Endothelial cell of umbilical vein (primary cell): Measurements from ENCODE around the gene PPIE. TPM values are rescaled to one million over a fixed set of nuclear protein-coding genes. Genes with fewer than 3 reads are reported as not detected.

Source experiments
- Bru-seq: library from RNA; stranded (reverse); fragments of 400-500 nt; gene quantifications from one replicate; lab custom pipeline; 2021; lab: Mats Ljungman, UMichigan
- BruChase-seq, 2 experiments: library from RNA; stranded (reverse); fragments of 400-500 nt; gene quantifications; one replicate each; lab custom pipeline; 2021; lab: Mats Ljungman, UMichigan
- BruUV-seq: library from RNA; stranded (reverse); fragments of 400-500 nt; replicated peaks from 2 replicates; lab custom pipeline; 2021; lab: Mats Ljungman, UMichigan
- CTCF ChIA-PET: fragments of 300-600, 350-600 bp; sonication (Branson Sonifier 250); formaldehyde crosslinking; loops from one replicate; lab custom pipeline; 2021; ENCODE audit warnings: antibody characterized with exemption, inconsistent platforms; lab: Charles Lee
- POLR2A ChIA-PET: fragments of 300-600, 350-600 bp; sonication (Branson Sonifier 250); formaldehyde crosslinking; loops from one replicate; lab custom pipeline; 2021; ENCODE audit warnings: antibody characterized with exemption, inconsistent platforms; lab: Charles Lee
- DNase-seq: peaks from one replicate; pipeline ENCODE4 v3.0.0-alpha.2; 2011; ENCODE audit warnings: low read depth, low spot score
- FAIRE-seq: peaks from 2 replicates; lab custom pipeline; 2011; peaks lifted over from hg19 to GRCh38; lab: Jason Lieb, UNC
- H2AFZ ChIP-seq: 2 replicates; pipeline ENCODE4 v1.6.0; 2012; ENCODE audit warnings: low read depth, low read length, control low read depth, inconsistent platforms
- H3K27ac ChIP-seq: 2 replicates; pipeline ENCODE4 v1.5.1; 2011; ENCODE audit warnings: low read depth, mild to moderate bottlenecking, control low read depth, low read length, moderate library complexity; ENCODE audit not compliant: insufficient read depth
- H3K27me3 ChIP-seq, 2 experiments: 2 replicates each; pipeline versions ENCODE4 v1.6.0 to v1.6.1; 2011; ENCODE audit warnings: low read length in 2 of 2, mixed read lengths in 1 of 2; ENCODE audit not compliant: control insufficient read depth in 2 of 2, insufficient read depth in 2 of 2
- H3K36me3 ChIP-seq, 2 experiments: 2 replicates in 1 of 2; 3 replicates in 1 of 2; pipeline ENCODE4 v1.5.1; 2011; ENCODE audit warnings: low read length in 2 of 2, mild to moderate bottlenecking in 1 of 2, moderate library complexity in 1 of 2; ENCODE audit not compliant: control insufficient read depth in 2 of 2, insufficient read depth in 2 of 2; ENCODE audit errors: extremely low read depth in 1 of 2
- H3K4me1 ChIP-seq: 3 replicates; pipeline ENCODE4 v1.5.1; 2011; ENCODE audit warnings: mild to moderate bottlenecking, low read length; ENCODE audit not compliant: control insufficient read depth, insufficient read depth; ENCODE audit errors: extremely low read depth
- H3K4me2 ChIP-seq: 2 replicates; pipeline ENCODE4 v1.6.1; 2011; ENCODE audit warnings: low read length, control low read depth, mixed read lengths; ENCODE audit not compliant: insufficient read depth
- H3K4me3 ChIP-seq, 3 experiments: fragments of 200-600 bp in 1 of 3; sonication (generic), shearing (Covaris generic) in 1 of 3; replicated peaks in 1 of 3; 2 replicates each; pipeline ENCODE4 v1.5.1; 2011 to 2016; ENCODE audit warnings: control low read depth in 3 of 3, low read length in 3 of 3, mild to moderate bottlenecking in 2 of 3, inconsistent platforms in 1 of 3, low read depth in 1 of 3, moderate library complexity in 1 of 3; ENCODE audit not compliant: insufficient read depth in 1 of 3
- H3K79me2 ChIP-seq: 2 replicates; pipeline ENCODE4 v1.6.0; 2012; ENCODE audit warnings: low read length, inconsistent platforms; ENCODE audit not compliant: control insufficient read depth, insufficient read depth
- H3K9ac ChIP-seq: replicated peaks from 2 replicates; pipeline ENCODE3; 2011; ENCODE audit warnings: low read length, control low read depth; ENCODE audit not compliant: insufficient read depth; ENCODE audit errors: extremely low read depth
- H3K9me1 ChIP-seq: replicated peaks from 3 replicates; pipeline ENCODE4 v1.6.0; 2011; ENCODE audit warnings: mild to moderate bottlenecking, low read length; ENCODE audit not compliant: control insufficient read depth, insufficient read depth; ENCODE audit errors: extremely low read depth
- H3K9me3 ChIP-seq: replicated peaks from 2 replicates; pipeline ENCODE4 v1.5.1; 2012; ENCODE audit warnings: low read length, inconsistent platforms; ENCODE audit not compliant: control insufficient read depth, insufficient read depth
- H4K20me1 ChIP-seq: replicated peaks from 2 replicates; pipeline ENCODE3; 2011; ENCODE audit warnings: mild to moderate bottlenecking, low read length; ENCODE audit not compliant: control insufficient read depth, insufficient read depth; ENCODE audit errors: extremely low read depth
- GATA2 ChIP-seq: IDR thresholded peaks from 2 replicates; pipeline ENCODE4 v1.7.0; 2011; ENCODE audit warnings: low read depth, mild to moderate bottlenecking, moderate library complexity, mixed read lengths, low read length; ENCODE audit not compliant: insufficient read length, insufficient read depth
- JUN ChIP-seq: IDR thresholded peaks from 2 replicates; pipeline ENCODE4 v1.6.1; 2011; ENCODE audit warnings: borderline replicate concordance, low read depth; ENCODE audit not compliant: insufficient read length, insufficient read depth
- POLR2A ChIP-seq: IDR thresholded peaks from 2 replicates; pipeline ENCODE4 v1.6.1; 2012; ENCODE audit warnings: low read depth, mild to moderate bottlenecking, control low read depth, low read length
- POLR2AphosphoS5 ChIP-seq: IDR thresholded peaks from 2 replicates; pipeline ENCODE4 v1.6.1; 2012; ENCODE audit warnings: low read depth, mild to moderate bottlenecking, control low read depth, low read length, moderate library complexity; ENCODE audit not compliant: insufficient read depth
- dilution Hi-C: fragments of 300-500 bp; cut with MboI; formaldehyde crosslinking; loops from one replicate; pipeline ENCODE4 v1.15.0; 2019; ENCODE audit warnings: low sequenced_read_pairs; ENCODE audit not compliant: extremely low pct_ligation_motif_present
- intact Hi-C: fragments of 100-400 bp; cut with micrococcal nuclease; formaldehyde crosslinking; loops from one replicate; pipeline ENCODE4 v1.10.0; 2022
- long read RNA-seq: library from polyadenylated mRNA; stranded (forward); transcript quantifications from one replicate; pipeline ENCODE4 v2.0.0, GENCODE V29; 2021
- polyA minus RNA-seq, 3 experiments: library from RNA; depleted of rRNA, polyadenylated mRNA; stranded (reverse); fragments of >200 nt; gene quantifications; 1 replicate in 1 of 3; 2 replicates in 2 of 3; pipeline ENCODE4 v1.2.3, GENCODE V29; 2011
- polyA plus RNA-seq, 4 experiments: library from polyadenylated mRNA; depleted of rRNA in 3 of 4; stranded (reverse) in 3 of 4; unstranded in 1 of 4; fragments of >200 nt; gene quantifications; 2 replicates each; pipeline versions ENCODE4 v1.2.1 to v1.2.3, GENCODE V29; 2011 to 2012; ENCODE audit warnings: missing spikeins in 1 of 4
- total RNA-seq: library from RNA; stranded (reverse); gene quantifications from 2 replicates; pipeline ENCODE4 v1.2.3, GENCODE V29; 2021

Gene PPIE
- total RNA-seq, result 42.6 and 44.4 TPM in 2 replicates
- polyA plus RNA-seq, result 55.7 and 74.9 TPM in 2 replicates
- polyA plus RNA-seq (2011; cell fraction: cytosol; rRNA removed), result 65.7 and 73.5 TPM in 2 replicates
- 41.0 and 42.9 TPM in 2 replicates for polyA plus RNA-seq (2011; cell fraction: nucleus; rRNA removed)
- polyA plus RNA-seq (2012), result 44.2 and 48.1 TPM in 2 replicates
- polyA minus RNA-seq, result 30.0 and 31.7 TPM in 2 replicates
- 14.7 TPM for polyA minus RNA-seq (2011; cell fraction: cytosol; rRNA and poly(A)+ RNA removed)
- 12.0 and 13.5 TPM in 2 replicates for polyA minus RNA-seq (2011; cell fraction: nucleus; rRNA and poly(A)+ RNA removed)
- percentile 67 among the genes with signal in this experiment for Bru-seq, nascent RNA
- percentile 62 among the genes with signal in this experiment for BruChase-seq, experiment 1, labeled RNA remaining after a 6-hour chase
- percentile 56 among the genes with signal in this experiment for BruChase-seq, experiment 2, labeled RNA remaining after a 2-hour chase
- long read RNA-seq, transcript PPIE-201 (10 exons, 1,277 nt), result major isoform, 207 of 346 reads
- long read RNA-seq, partial matches to known transcripts, result 87 of 346 reads
- long read RNA-seq, other reads (novel, unspliced or antisense), result 48 of 346 reads

DNA sequence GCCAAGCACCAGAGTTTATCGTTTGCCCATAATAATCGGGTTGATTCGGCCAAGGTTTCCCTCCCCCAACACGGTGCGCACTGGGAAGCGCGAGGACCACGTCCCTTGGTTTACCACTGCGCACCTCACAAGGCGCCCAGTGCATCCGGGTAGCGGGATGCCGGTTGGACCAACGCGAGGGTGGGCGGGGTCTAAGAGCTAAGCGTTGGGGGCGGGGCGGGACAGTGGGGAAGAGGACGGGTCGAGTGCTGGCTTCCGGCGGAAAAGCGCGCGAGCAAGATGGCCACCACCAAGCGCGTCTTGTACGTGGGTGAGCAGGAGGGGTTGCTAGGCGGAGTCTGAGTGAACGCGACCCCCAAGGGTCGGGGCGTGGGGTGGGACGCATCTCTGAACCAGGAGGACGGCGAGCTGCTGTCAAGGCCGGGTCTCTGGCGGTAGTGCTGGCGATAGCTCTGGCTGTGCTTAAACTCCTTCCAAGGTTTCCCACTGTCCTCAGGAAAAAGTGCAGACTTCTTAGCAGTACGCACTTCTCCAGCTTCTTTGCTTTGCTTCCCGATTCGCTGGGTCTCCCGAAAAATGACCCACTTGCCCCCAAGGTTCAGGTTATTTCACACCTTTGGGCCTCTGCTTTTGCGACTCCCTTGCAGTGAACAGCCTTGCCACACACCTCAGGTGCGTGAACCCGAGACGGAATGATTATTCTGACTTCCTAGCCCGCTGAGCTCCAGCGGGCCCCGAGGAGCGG is at the start of gene PPIE:
Gene PPIE, plus strand, starts transcription at position 261 of the 745 bp plus-strand sequence. Its CDS starts 19 bp downstream, at position 280.
- Histone ChIP-seq H3K4me3 (peak within 1 kb of the TSS; percentile 60 to 88 (median 81)), H3K4me1 (peaks cover 8% of the 10 kb centered on the region), H3K27me3 (peaks cover 3 to 9% of the 10 kb centered on the region in 2 experiments), H3K79me2 (peaks cover 5% of the 10 kb centered on the region), H3K9ac (peak within 1 kb of the TSS; percentile 73), H3K9me1 (no peaks in the 10 kb centered on the region), H3K36me3 (peaks cover 8 to 9% of the 10 kb centered on the region in 2 experiments), H3K27ac (peak within 1 kb of the TSS; percentile 43), H3K9me3 (no peaks in the 10 kb centered on the region), H2AFZ (peak within 1 kb of the TSS; percentile 79), H3K4me2 (peak within 1 kb of the TSS; percentile 77), H4K20me1 (no peaks in the 10 kb centered on the region)
- POLR2A ChIA-PET, result interaction anchor here (0.5 to 0.6 kb wide), 3 partner anchors 182 to 835 kb away, joined by 3 to 5 read pairs (median 4); partner anchors contain the start of gene ZMPSTE24
- DNase-seq, result peak; percentile 88
- intact Hi-C loops, result no loop called here
- CTCF ChIA-PET, result interaction anchor here (0.6 to 2.2 kb wide), 9 partner anchors 8 to 133 kb away, joined by 3 to 12 read pairs (median 4); partner anchors contain the start of gene NT5C1A
- peak; percentile 94 for FAIRE-seq
- BruUV-seq, result TSS peak; percentile 71
- dilution Hi-C loops, result no loop called here
- TF ChIP-seq POLR2A, result peak; percentile 85
- no peak for TF ChIP-seq JUN
- peak; percentile 80 for TF ChIP-seq POLR2AphosphoS5
- no peak for TF ChIP-seq GATA2
